Spinal cord (tissue), 10 donors: ENCODE data around the gene FAM131C. TPM values are rescaled to one million over a fixed set of nuclear protein-coding genes. Genes with fewer than 3 reads are reported as not detected.
"Not testable (repeated sequence)": the region's sequence is repeated elsewhere in the genome, so short reads cannot be mapped to it uniquely, and the experiment has no call there.

Source experiments
- DNase-seq, 6 donors: peaks; one replicate each; pipeline versions ENCODE4 v3.0.0 to v3.0.0-alpha.2; 2013 to 2015; ENCODE audit warnings: low spot score in 6 of 6, low read depth in 4 of 6
- H3K27ac ChIP-seq: one replicate; pipeline ENCODE4 v1.5.1; 2013; ENCODE audit warnings: low read depth, low read length, control low read depth
- H3K27me3 ChIP-seq: one replicate; pipeline ENCODE4 v1.6.1; 2013; ENCODE audit warnings: low read length; ENCODE audit not compliant: control insufficient read depth, insufficient read depth
- H3K36me3 ChIP-seq: one replicate; pipeline ENCODE4 v1.6.1; 2013; ENCODE audit warnings: low read length; ENCODE audit not compliant: control insufficient read depth, insufficient read depth
- H3K4me1 ChIP-seq: one replicate; pipeline ENCODE4 v1.6.1; 2013; ENCODE audit warnings: low read length; ENCODE audit not compliant: control insufficient read depth, insufficient read depth
- H3K4me3 ChIP-seq: one replicate; pipeline ENCODE4 v1.5.1; 2013; ENCODE audit warnings: low read depth, low read length, control low read depth
- H3K9me3 ChIP-seq: one replicate; pipeline ENCODE4 v1.6.1; 2013; ENCODE audit warnings: low read length; ENCODE audit not compliant: control insufficient read depth, insufficient read depth
- whole genome bisulfite sequencing: methylation state at CpG from one replicate; pipeline ENCODE4 v1.1.5; 2013; ENCODE audit warnings: missing lambda C conversion rate; ENCODE audit not compliant: insufficient coverage; 5-methylcytosine and 5-hydroxymethylcytosine counted together
- polyA plus RNA-seq, 2 donors: library from polyadenylated mRNA; unstranded; fragments of 120-200 nt; gene quantifications; one replicate each; pipeline ENCODE4 v1.2.1, GENCODE V29; 2013; ENCODE audit not compliant: insufficient read length in 2 of 2
- total RNA-seq, 2 donors: library from RNA; depleted of rRNA in 1 of 2; stranded (reverse); fragments of 120-200 nt in 1 of 2; fragments of >200 nt in 1 of 2; gene quantifications; one replicate each; pipeline versions ENCODE4 v1.2.3 to v1.2.4, GENCODE V29; 2013 to 2014
- donor health status: healthy.

FAM131C gene
- total and polyA plus RNA-seq, 4 donors, result 1.9 to 26.4 (median 12.6) TPM

DNA sequence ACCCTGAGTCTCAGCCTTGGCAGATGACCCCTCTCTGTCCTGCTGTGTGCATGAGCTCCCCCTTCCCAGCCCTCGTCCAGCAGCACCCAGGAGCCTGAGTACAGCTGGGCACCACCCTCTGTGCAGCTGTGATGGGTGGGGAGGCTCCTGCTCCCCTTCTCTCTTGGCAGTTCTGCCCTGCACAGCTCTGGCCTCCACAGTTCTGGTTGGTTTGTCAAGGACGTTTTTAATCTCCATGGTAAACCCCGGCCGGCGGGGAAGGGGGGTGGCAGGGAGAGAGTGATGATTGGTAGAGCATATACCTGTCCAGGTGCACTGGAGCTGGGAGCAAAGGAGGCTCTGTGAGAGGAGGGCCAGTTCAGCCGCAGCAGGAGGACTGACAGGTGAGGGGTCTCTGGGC is 51.8 kb downstream of the FAM131C start, which contains the start of gene CLCNKA:
Gene CLCNKA, plus strand, starts transcription at position 356 of the 400 bp plus-strand sequence. CDS start 584 bp downstream, outside the sequence.
- no peaks in the 10 kb centered on the region for H3K27me3 ChIP-seq
- peaks cover 35% of the 10 kb centered on the region for H3K4me1 ChIP-seq

DNA sequence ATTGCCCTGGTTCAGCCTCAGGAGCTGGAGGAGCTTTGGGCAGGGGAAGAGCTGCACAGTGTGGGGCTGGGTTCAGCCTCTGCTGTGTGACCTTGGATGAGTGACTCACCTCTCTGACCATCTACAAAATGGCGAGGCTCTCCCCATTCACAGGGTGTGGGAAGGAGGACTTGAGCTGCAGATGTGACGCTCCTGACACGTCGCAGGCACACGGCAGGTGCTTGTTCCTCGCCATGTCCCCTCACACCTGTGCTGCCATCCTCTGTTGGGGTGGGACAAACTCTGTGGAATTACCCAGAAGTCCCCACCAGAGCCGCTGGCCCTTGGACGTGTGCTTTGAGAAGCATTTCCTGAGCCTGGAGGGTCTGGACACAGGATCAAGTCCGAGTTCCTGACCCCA is 52.6 kb downstream of the FAM131C start:
- not testable (repeated sequence) for H3K36me3 ChIP-seq, H3K9me3 ChIP-seq, H3K27ac ChIP-seq, H3K27me3 ChIP-seq, H3K4me3 ChIP-seq, DNase-seq
- 83% methylated on average over 5 of the region's 9 CpGs for WGBS
- H3K4me1 ChIP-seq, result peaks cover 31% of the 10 kb centered on the region

More for the DNA sequence above, 51.8 kb downstream of the FAM131C start, which contains the start of gene CLCNKA:
- Histone ChIP-seq H3K4me3 (no peak within 1 kb of the TSS), H3K36me3 (no peaks in the 10 kb centered on the region), H3K27ac (no peak within 1 kb of the TSS), H3K9me3 (no peaks in the 10 kb centered on the region)
- 65% methylated on average over 6 of the region's 6 CpGs for WGBS
- DNase-seq, result no peak

GRCh38 chr1:16020325-16020724 is 53.1 kb downstream of the FAM131C start:
- H3K27me3 ChIP-seq, result no peaks in the 10 kb centered on the region
- H3K4me1 ChIP-seq, result peaks cover 31% of the 10 kb centered on the region
- no peak overlapping the region for H3K27ac ChIP-seq

DNA sequence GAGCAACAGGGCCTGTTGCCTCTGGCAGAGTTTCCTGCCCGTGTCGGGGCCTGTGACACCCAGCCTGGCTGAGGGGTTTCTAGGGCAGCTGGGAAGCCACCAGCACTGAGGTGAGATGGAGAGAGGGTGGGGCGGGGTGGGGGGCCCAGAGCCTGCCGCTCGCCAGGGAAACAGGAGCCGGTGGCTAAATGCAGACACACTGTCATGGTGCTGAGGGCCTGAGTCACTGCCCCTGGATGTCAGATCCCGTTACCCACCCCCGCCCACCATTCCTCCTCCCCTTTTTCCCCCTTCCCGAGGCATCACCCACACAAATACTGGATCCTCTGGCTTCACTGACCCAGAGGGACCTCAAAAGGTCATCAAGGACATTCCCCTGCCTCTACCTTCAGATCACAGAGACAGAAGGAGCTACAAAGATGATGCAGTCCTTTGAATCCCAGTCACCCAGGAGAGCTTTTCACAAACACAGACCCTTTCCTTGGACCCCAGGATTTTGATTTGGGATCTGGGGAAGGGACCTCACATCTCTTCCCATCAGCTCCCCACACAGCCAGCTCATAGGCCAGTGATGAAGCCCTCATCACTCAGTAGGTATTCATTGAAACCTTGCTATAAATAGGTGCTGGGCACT is 53.7 kb downstream of the FAM131C start:
- WGBS, result 34% methylated on average over 7 of the region's 9 CpGs
- no peak overlapping the region for H3K27ac ChIP-seq
- H3K36me3 ChIP-seq, result no peaks in the 10 kb centered on the region
- no peaks in the 10 kb centered on the region for H3K9me3 ChIP-seq
- peaks cover 36% of the 10 kb centered on the region for H3K4me1 ChIP-seq
- peak in 1 of 6 donors; percentile 23 for DNase-seq
- no peaks in the 10 kb centered on the region for H3K27me3 ChIP-seq
- H3K4me3 ChIP-seq, result no peak overlapping the region

More at GRCh38 chr1:16020325-16020724, 53.1 kb downstream of the FAM131C start:
- Histone ChIP-seq H3K36me3 (no peaks in the 10 kb centered on the region), H3K9me3 (no peaks in the 10 kb centered on the region), H3K4me3 (no peak overlapping the region)
- WGBS, result 86% methylated on average over 3 of the region's 6 CpGs
- no peak for DNase-seq

GRCh38 chr1:16018749-16019643 is 54.5 kb downstream of the FAM131C start:
- Histone ChIP-seq H3K27me3 (no peaks in the 10 kb centered on the region), H3K36me3 (no peaks in the 10 kb centered on the region), H3K4me1 (peaks cover 41% of the 10 kb centered on the region), H3K27ac (peak overlapping the region; percentile 70), H3K4me3 (no peak overlapping the region), H3K9me3 (no peaks in the 10 kb centered on the region)
- 83% methylated on average over 20 of the region's 23 CpGs for WGBS
- no peak for DNase-seq

DNA sequence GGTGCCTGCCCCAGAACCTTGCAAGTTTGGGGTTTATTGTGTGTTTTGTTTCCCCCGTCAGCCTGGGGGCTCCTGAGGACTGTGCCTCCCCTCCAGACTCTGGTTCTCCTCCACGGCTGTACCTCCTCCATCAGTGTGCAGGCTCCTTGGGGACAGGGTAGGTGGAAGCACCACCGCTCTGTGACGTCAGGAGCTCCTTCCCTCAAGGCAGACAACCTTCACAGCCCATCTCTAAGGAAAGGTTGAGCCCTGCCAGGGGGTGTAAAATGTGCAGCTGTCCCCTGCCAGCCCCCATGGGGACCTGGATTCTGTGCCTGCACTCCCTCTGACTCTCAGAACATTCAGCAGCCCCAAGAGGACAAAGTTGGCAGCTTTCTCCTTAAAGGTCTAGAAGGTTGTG is 55.1 kb downstream of the FAM131C start:
- Histone ChIP-seq H3K27me3 (no peaks in the 10 kb centered on the region), H3K27ac (peak overlapping the region; percentile 70), H3K4me1 (peaks cover 48% of the 10 kb centered on the region), H3K36me3 (no peaks in the 10 kb centered on the region), H3K4me3 (no peak overlapping the region), H3K9me3 (no peaks in the 10 kb centered on the region)
- WGBS, result 80% methylated on average over 3 of the region's 4 CpGs
- no peak for DNase-seq

DNA sequence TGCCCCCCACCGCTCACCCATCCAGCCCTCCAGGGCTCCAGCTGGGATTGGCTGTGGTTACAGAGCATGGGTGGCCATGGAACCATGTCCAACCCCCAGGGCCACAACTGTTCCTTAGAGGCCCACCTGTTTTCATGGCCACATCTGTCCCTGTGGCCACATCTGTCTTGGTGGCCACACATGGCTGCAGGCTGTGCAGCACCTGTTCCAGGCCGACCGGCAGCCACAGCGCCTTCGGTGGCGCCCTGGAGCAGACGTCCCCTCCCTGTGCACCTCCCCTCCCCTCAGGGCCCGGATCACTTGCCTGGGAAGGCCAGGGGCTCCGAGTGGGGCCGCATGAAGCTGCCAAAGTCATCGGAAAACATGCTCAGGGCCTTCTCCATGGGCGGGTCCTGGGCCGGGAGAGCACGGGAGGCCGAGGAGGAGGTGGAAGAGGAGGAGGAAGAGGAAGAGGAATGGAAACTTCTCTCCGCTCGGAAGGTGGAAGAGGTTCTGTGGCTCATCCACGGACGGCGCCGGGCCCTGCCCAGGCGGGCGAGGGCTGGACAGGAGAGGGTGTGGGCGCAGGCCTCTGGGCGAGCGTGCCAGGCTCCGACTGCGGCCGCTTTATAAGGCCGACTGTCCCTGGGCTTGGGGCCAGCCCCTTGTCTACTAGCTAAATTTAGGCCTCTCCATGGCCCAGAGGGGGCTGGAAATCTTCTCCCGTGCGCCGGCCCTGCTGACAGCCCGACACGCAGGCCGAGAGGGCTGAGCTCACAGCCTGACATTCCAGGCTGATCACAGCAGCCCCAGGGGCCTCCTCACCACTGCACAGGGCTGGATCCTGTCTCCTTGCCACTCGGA is 55.8 kb downstream of the FAM131C start, which contains the start of gene HSPB7:
Gene HSPB7, minus strand, starts transcription at position 583 of the 843 bp plus-strand sequence. Its CDS starts 80 bp downstream, at position 503.
- H3K27me3 ChIP-seq, result no peaks in the 10 kb centered on the region
- H3K36me3 ChIP-seq, result no peaks in the 10 kb centered on the region
- H3K4me1 ChIP-seq, result peaks cover 54% of the 10 kb centered on the region
- H3K27ac ChIP-seq, result peak within 1 kb of the TSS; percentile 70
- no peaks in the 10 kb centered on the region for H3K9me3 ChIP-seq
- no peak within 1 kb of the TSS for H3K4me3 ChIP-seq
- WGBS, result 38% methylated on average over 33 of the region's 37 CpGs
- DNase-seq, result peak in 4 of 6 donors; percentile 23 to 71 (median 54)

DNA sequence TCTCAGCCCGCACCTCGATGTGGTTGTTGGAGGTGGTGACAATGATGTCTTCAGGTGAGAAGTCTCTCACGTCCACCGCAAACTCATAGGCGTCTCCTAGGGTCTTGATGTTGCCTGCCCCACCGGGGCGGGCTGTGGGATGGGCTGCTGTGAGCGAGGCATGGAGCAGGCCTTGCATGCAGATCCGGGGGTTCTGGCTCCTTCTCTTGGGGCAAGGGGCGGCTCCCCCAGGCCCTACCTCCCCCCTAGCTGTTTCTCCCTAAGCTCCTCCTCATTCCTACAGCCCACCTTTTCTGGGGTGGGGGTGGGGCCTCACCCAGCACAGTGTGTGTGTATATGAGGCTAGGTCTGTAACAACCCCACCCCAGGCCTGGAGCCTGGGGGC is 56.4 kb downstream of the FAM131C start:
- DNase-seq, result no peak
- no peaks in the 10 kb centered on the region for H3K9me3 ChIP-seq
- H3K4me3 ChIP-seq, result no peak overlapping the region
- no peaks in the 10 kb centered on the region for H3K36me3 ChIP-seq
- H3K27ac ChIP-seq, result no peak overlapping the region
- peaks cover 60% of the 10 kb centered on the region for H3K4me1 ChIP-seq
- H3K27me3 ChIP-seq, result no peaks in the 10 kb centered on the region
- WGBS, result 91% methylated on average over 5 of the region's 10 CpGs
